K562 (cell line): ENCODE data around the gene ST14.

Experiments
- CTCF ChIP-seq, 3 experiments: IDR thresholded peaks in 2 of 3; conservative IDR thresholded peaks in 1 of 3; 2 replicates each; pipeline ENCODE4 v1.5.1; 2011 to 2012; ENCODE audit warnings: low read length in 3 of 3, mild to moderate bottlenecking in 3 of 3, control low read depth in 2 of 3, improper control_type of control experiment in 1 of 3, inconsistent platforms in 1 of 3, low read depth in 1 of 3, mixed read lengths in 1 of 3, moderate library complexity in 1 of 3; ENCODE audit not compliant: insufficient read depth in 2 of 3
- DMBX1 ChIP-seq: fragments of 250-450 bp; sonication (Bioruptor Pico); IDR thresholded peaks from 2 replicates; pipeline ENCODE4 v1.8.0; 2022; ENCODE audit warnings: inconsistent platforms, mild to moderate bottlenecking, moderate library complexity, borderline replicate concordance
- EZH2 ChIP-seq: IDR thresholded peaks from 2 replicates; pipeline ENCODE4 v1.6.1; 2012; ENCODE audit warnings: low read depth, mild to moderate bottlenecking, inconsistent platforms, low read length, borderline replicate concordance
- FOXM1 ChIP-seq, 2 experiments: fragments of 450-650 bp in 1 of 2; sonication (generic) in 1 of 2; formaldehyde crosslinking in 1 of 2; IDR thresholded peaks; 2 replicates each; pipeline versions ENCODE4 v1.6.1 to v1.9.0; 2017 to 2022; ENCODE audit warnings: low read depth in 2 of 2, mild to moderate bottlenecking in 2 of 2, missing genetic modification reagents in 1 of 2, moderate library complexity in 1 of 2
- FOXO4 ChIP-seq: fragments of 450-650 bp; formaldehyde crosslinking; IDR thresholded peaks from 2 replicates; pipeline ENCODE4 v1.4.0; 2020; ENCODE audit warnings: mild to moderate bottlenecking, moderate library complexity
- HMGXB4 ChIP-seq: sonication (generic); formaldehyde crosslinking; IDR thresholded peaks from 2 replicates; pipeline ENCODE4 v1.8.1; 2023; ENCODE audit warnings: mild to moderate bottlenecking, missing genetic modification reagents
- KLF10 ChIP-seq: fragments of 250-450 bp; sonication (Bioruptor Pico); IDR thresholded peaks from 2 replicates; pipeline ENCODE4 v1.6.1; 2021; ENCODE audit warnings: matching md5 sums
- MAX ChIP-seq: sonication (generic); formaldehyde crosslinking; IDR thresholded peaks from 2 replicates; pipeline ENCODE4 v1.9.0; 2022; ENCODE audit warnings: mild to moderate bottlenecking, missing genetic modification reagents
- SMAD4 ChIP-seq: fragments of 250-450 bp; sonication (Bioruptor Pico); conservative IDR thresholded peaks from 2 replicates; pipeline ENCODE4 v1.8.0; 2021; ENCODE audit warnings: inconsistent platforms, mild to moderate bottlenecking, moderate library complexity
- TAF1 ChIP-seq: IDR thresholded peaks from 2 replicates; pipeline ENCODE4 v1.6.1; 2011; ENCODE audit warnings: mild to moderate bottlenecking, low read length, moderate library complexity; ENCODE audit not compliant: insufficient read depth, control insufficient read depth, severe bottlenecking; ENCODE audit errors: extremely low read depth
- TEAD2 ChIP-seq: fragments of 450-650 bp; IDR thresholded peaks from 2 replicates; pipeline ENCODE4 v1.6.1; 2016; ENCODE audit warnings: missing genetic modification characterization, control low read depth, missing compliant biosample characterization
- ZNF449 ChIP-seq: fragments of 250-450 bp; sonication (Bioruptor Pico); IDR thresholded peaks from 2 replicates; pipeline ENCODE4 v1.8.0; 2022; ENCODE audit warnings: moderate library complexity, mild to moderate bottlenecking, inconsistent platforms

GRCh38 chr11:130127509-130127908, 32.1 kb upstream of the ST14 start:
- TF ChIP-seq FOXM1 (IDR thresholded peaks at IDR 0.05; ENCODE audit: low read depth) (no peak), FOXM1 (CRISPR knock-in tag; IDR thresholded peaks at IDR 0.05; ENCODE audit: low read depth) (no peak), ZNF449 (no peak), EZH2 (no peak), CTCF (IDR thresholded peaks at IDR 0.05 in 2 of 3, conservative IDR thresholded peaks at IDR 0.05 in 1 of 3; ENCODE audit: insufficient read depth in 2 of 3, low read depth in 1 of 3, low read length in 3 of 3) (no peak), FOXO4 (CRISPR knock-in tag) (no peak), SMAD4 (CRISPR knock-in tag) (no peak), TEAD2 (tag) (no peak), TAF1 (no peak), HMGXB4 (CRISPR knock-in tag) (no peak), KLF10 (CRISPR knock-in tag) (no peak), MAX (CRISPR knock-in tag) (no peak), DMBX1 (CRISPR knock-in tag) (no peak)
